GM12878 (cell line): ENCODE data around the gene SMARCB1. TPM values are rescaled to one million over a fixed set of nuclear protein-coding genes. Genes with fewer than 3 reads are reported as not detected.

Source experiments
- ATAC-seq: fragments of 200-7000 bp; cut with Tn5 transposase; 3 replicates; pipeline ENCODE4 v1.9.1; 2020; ENCODE audit warnings: mild to moderate bottlenecking, moderate library complexity
- BruUV-seq: library from RNA; stranded (reverse); fragments of 400-500 nt; replicated peaks from 2 replicates; lab custom pipeline; 2021; lab: Mats Ljungman, UMichigan
- CTCF ChIA-PET: fragments of 300-600 bp; sonication (Branson Sonifier 250); formaldehyde crosslinking; extraction: SDS; loops from one replicate; lab custom pipeline; 2021; ENCODE audit warnings: inconsistent platforms; lab: Yijun Ruan, JAX
- POLR2A ChIA-PET: fragments of 350-600 bp; formaldehyde crosslinking; extraction: SDS; loops from one replicate; lab custom pipeline; 2021; ENCODE audit warnings: inconsistent platforms; lab: Charles Lee
- RAD21 ChIA-PET: fragments of 300-600 bp; sonication (Branson Sonifier 250); formaldehyde crosslinking; loops from one replicate; lab custom pipeline; 2023; ENCODE audit warnings: antibody characterized with exemption; ENCODE audit not compliant: unreplicated experiment; lab: Charles Lee
- SMC1A ChIA-PET: fragments of 300-600 bp; sonication (Branson Sonifier 250); formaldehyde crosslinking; loops from one replicate; lab custom pipeline; 2023; ENCODE audit not compliant: unreplicated experiment, uncharacterized antibody; lab: Charles Lee
- DNase-seq: peaks from one replicate; pipeline ENCODE4 v3.0.0-alpha.2; 2011; ENCODE audit warnings: low read depth, low spot score
- FAIRE-seq: peaks from 3 replicates; lab custom pipeline; 2011; peaks lifted over from hg19 to GRCh38; lab: Jason Lieb, UNC
- H2AFZ ChIP-seq: 2 replicates; pipeline ENCODE4 v1.6.0; 2011; ENCODE audit warnings: low read depth, low read length, control low read depth; ENCODE audit not compliant: control insufficient read depth
- H3K27ac ChIP-seq: 2 replicates; pipeline ENCODE4 v1.5.1; 2011; ENCODE audit warnings: control low read depth; ENCODE audit not compliant: control insufficient read depth, insufficient read depth
- H3K27me3 ChIP-seq, 2 experiments: replicated peaks in 1 of 2; 2 replicates each; pipeline versions ENCODE4 v1.6.0 to v1.6.1; 2011; ENCODE audit warnings: low read length in 1 of 2; ENCODE audit not compliant: control insufficient read depth in 2 of 2, insufficient read depth in 2 of 2
- H3K36me3 ChIP-seq, 2 experiments: 2 replicates each; pipeline ENCODE4 v1.5.1; 2011; ENCODE audit warnings: low read length in 1 of 2; ENCODE audit not compliant: control insufficient read depth in 2 of 2, insufficient read depth in 2 of 2
- H3K4me1 ChIP-seq: 2 replicates; pipeline ENCODE4 v1.6.1; 2011; ENCODE audit warnings: mild to moderate bottlenecking, low read length, moderate library complexity, mixed read lengths; ENCODE audit not compliant: control insufficient read depth, insufficient read depth
- H3K4me2 ChIP-seq: 2 replicates; pipeline ENCODE4 v1.6.0; 2011; ENCODE audit warnings: control low read depth; ENCODE audit not compliant: control insufficient read depth, insufficient read depth
- H3K4me3 ChIP-seq: fragments of 200-600 bp; sonication (generic); 2 replicates; pipeline ENCODE4 v1.5.1; 2016
- H3K79me2 ChIP-seq: 2 replicates; pipeline ENCODE4 v1.6.0; 2011; ENCODE audit warnings: low read length; ENCODE audit not compliant: control insufficient read depth, insufficient read depth
- H3K9ac ChIP-seq: 2 replicates; pipeline ENCODE4 v1.8.0; 2011; ENCODE audit warnings: low read length, control low read depth, mixed read lengths; ENCODE audit not compliant: control insufficient read depth, insufficient read depth
- H3K9me3 ChIP-seq: replicated peaks from 3 replicates; pipeline ENCODE4 v1.5.1; 2011; ENCODE audit warnings: mild to moderate bottlenecking, low read length; ENCODE audit not compliant: control insufficient read depth, insufficient read depth
- H4K20me1 ChIP-seq: 2 replicates; pipeline ENCODE4 v1.6.0; 2011; ENCODE audit not compliant: control insufficient read depth, insufficient read depth
- EGR1 ChIP-seq, 2 experiments: IDR thresholded peaks; 1 replicate in 1 of 2; 2 replicates in 1 of 2; pipeline ENCODE4 v1.6.1; 2011 to 2012; ENCODE audit warnings: low read depth in 2 of 2, low read length in 2 of 2, borderline replicate concordance in 1 of 2, mild to moderate bottlenecking in 1 of 2, moderate library complexity in 1 of 2
- ESRRA ChIP-seq: IDR thresholded peaks from 2 replicates; pipeline ENCODE4 v1.6.1; 2012; ENCODE audit warnings: mild to moderate bottlenecking, low read length, improper control_type of control experiment
- MLLT1 ChIP-seq: fragments of 450-650 bp; IDR thresholded peaks from 2 replicates; pipeline ENCODE4 v1.6.1; 2016; ENCODE audit warnings: mild to moderate bottlenecking
- NR2F1 ChIP-seq: fragments of 450-650 bp; conservative IDR thresholded peaks from 2 replicates; pipeline ENCODE4 v1.6.1; 2017; ENCODE audit warnings: mild to moderate bottlenecking
- PAX5 ChIP-seq: IDR thresholded peaks from 2 replicates; pipeline ENCODE4 v1.6.1; 2011; ENCODE audit warnings: low read depth, low read length, borderline replicate concordance
- SRF ChIP-seq, 2 experiments: IDR thresholded peaks; 2 replicates each; pipeline ENCODE4 v1.6.1; 2011; ENCODE audit warnings: low read depth in 2 of 2, low read length in 2 of 2, mild to moderate bottlenecking in 1 of 2, moderate library complexity in 1 of 2
- USF1 ChIP-seq: IDR thresholded peaks from 2 replicates; pipeline ENCODE4 v1.6.1; 2011; ENCODE audit warnings: borderline replicate concordance, low read depth, mild to moderate bottlenecking, moderate library complexity, mixed read lengths, low read length; ENCODE audit not compliant: insufficient read depth; ENCODE audit errors: extremely low read length
- ZBTB4 ChIP-seq: fragments of 450-650 bp; formaldehyde crosslinking; IDR thresholded peaks from 2 replicates; pipeline ENCODE4 v1.4.0; 2022; ENCODE audit warnings: mild to moderate bottlenecking, moderate library complexity
- WGBS: methylation state at CpG from one replicate; pipeline ENCODE4 v1.1.6; 2016; ENCODE audit warnings: low lambda C conversion rate; ENCODE audit not compliant: insufficient replicate concordance, insufficient coverage; ENCODE audit errors: missing lambda C conversion rate; 5-methylcytosine and 5-hydroxymethylcytosine counted together
- in situ Hi-C: fragments of 300-500 bp; cut with MboI; formaldehyde crosslinking; loops from 9 replicates; pipeline ENCODE4 v1.14.3; 2018; ENCODE audit warnings: mixed read lengths
- intact Hi-C: fragments of 100-400 bp; cut with micrococcal nuclease; formaldehyde crosslinking; loops from one replicate; pipeline ENCODE4 v1.14.2; 2022; ENCODE audit not compliant: unreplicated experiment
- polyA plus RNA-seq, 11 experiments: library from polyadenylated mRNA; depleted of rRNA in 4 of 11; unstranded in 6 of 11; stranded (reverse) in 5 of 11; fragments of >200 nt; fragmentation: Nextera tagmentation in 4 of 11; fragmentation: Illumina TruSeq in 1 of 11; extraction: Ambion mirVana in 4 of 11; extraction: Trizol in 1 of 11; gene quantifications; 1 replicate in 1 of 11; 2 replicates in 10 of 11; pipeline versions ENCODE4 v1.2.1 to v1.2.3, GENCODE V29; 2011 to 2016; ENCODE audit warnings: inconsistent platforms in 2 of 11, missing spikeins in 2 of 11, low read depth in 1 of 11
- total RNA-seq, 4 experiments: library from RNA; depleted of rRNA in 3 of 4; stranded (reverse); fragments of >200 nt in 3 of 4; fragmentation: Illumina TruSeq in 1 of 4; extraction: Trizol in 1 of 4; gene quantifications; 2 replicates each; pipeline versions ENCODE4 v1.2.1 to v1.2.3, GENCODE V29; 2013 to 2021

Gene SMARCB1
- total and polyA plus RNA-seq, 10 of the 15 experiments (the other 5 are each of a cell fraction or from before 2014, with no cell fraction given): 9.1 to 215 (median 183) TPM

GRCh38 chr22:23850136-23850611 is 63.4 kb downstream of the SMARCB1 start:
- DNase-seq: no peak
- Histone ChIP-seq H3K27ac (no peak overlapping the region), H3K9me3 (no peaks in the 10 kb centered on the region), H3K79me2 (no peaks in the 10 kb centered on the region), H2AFZ (no peak overlapping the region; the same call in 1 of the 2 replicates), H3K4me2 (peak overlapping the region; percentile 38), H3K36me3 (no peaks in the 10 kb centered on the region), H3K9ac (no peak overlapping the region; the same call in 1 of the 2 replicates), H3K27me3 (no peaks in the 10 kb centered on the region), H3K4me1 (peaks cover 51% of the 10 kb centered on the region), H4K20me1 (no peaks in the 10 kb centered on the region), H3K4me3 (no peak overlapping the region)
- CTCF ChIA-PET: interaction anchor here (0.6 to 9.7 kb wide), 22 partner anchors 8 to 311 kb away, joined by 3 to 197 read pairs (median 4); partner anchors contain the start of genes CHCHD10, MIF and SLC2A11
- intact Hi-C loops: no loop called here
- peak; percentile 69 for FAIRE-seq
- SMC1A ChIA-PET: interaction anchor here (0.7 to 3.6 kb wide), 12 partner anchors 7 to 131 kb away, joined by 3 to 23 read pairs (median 4); partner anchors contain the start of genes CHCHD10, MIF and SLC2A11
- POLR2A ChIA-PET: no interaction called here
- peak; percentile 84 for ATAC-seq
- TF ChIP-seq SRF (IDR thresholded peaks at IDR 0.05; ENCODE audit: low read depth in 2 of 2, low read length in 2 of 2): peak in 1 of 2 experiments; percentile 48; a peak in 1 of 4 replicates
- TF ChIP-seq MLLT1: peak; percentile 87
- TF ChIP-seq USF1: no peak
- TF ChIP-seq EGR1 (IDR thresholded peaks at IDR 0.05; ENCODE audit: borderline replicate concordance in 1 of 2, low read depth in 2 of 2, low read length in 2 of 2): no peak
- no peak for TF ChIP-seq ZBTB4
- TF ChIP-seq ESRRA: peak; percentile 37; the same call in 1 of the 2 replicates
- TF ChIP-seq PAX5: peak; percentile 61; the same call in 1 of the 2 replicates
- TF ChIP-seq NR2F1: peak; percentile 56; the same call in 1 of the 2 replicates
- WGBS: 13% methylated on average over 16 of the region's 16 CpGs
- no TSS peak for BruUV-seq
- in situ Hi-C loops: no loop called here
- RAD21 ChIA-PET: interaction anchor here (0.6 to 3.0 kb wide), 12 partner anchors 7 to 306 kb away, joined by 3 to 24 read pairs (median 4); partner anchors contain the start of genes MIF, MMP11 and SLC2A11
